Glomerular endothelial cell (primary cell): ENCODE results near the gene ADK. TPM values are rescaled to one million over a fixed set of nuclear protein-coding genes. Genes with fewer than 3 reads are reported as not detected.

Source experiments
- DNase-seq: peaks from one replicate; pipeline ENCODE4 v3.0.0-alpha.2; 2011; ENCODE audit warnings: low read depth, low spot score; ENCODE audit errors: extremely low read depth
- total RNA-seq: library from RNA; depleted of rRNA; stranded (reverse); fragments of >200 nt; gene quantifications from 2 replicates; pipeline ENCODE4 v1.2.3, GENCODE V29; 2015

The ADK gene
- total RNA-seq, 1 donor from 2014 or later: 23.9 TPM

DNA sequence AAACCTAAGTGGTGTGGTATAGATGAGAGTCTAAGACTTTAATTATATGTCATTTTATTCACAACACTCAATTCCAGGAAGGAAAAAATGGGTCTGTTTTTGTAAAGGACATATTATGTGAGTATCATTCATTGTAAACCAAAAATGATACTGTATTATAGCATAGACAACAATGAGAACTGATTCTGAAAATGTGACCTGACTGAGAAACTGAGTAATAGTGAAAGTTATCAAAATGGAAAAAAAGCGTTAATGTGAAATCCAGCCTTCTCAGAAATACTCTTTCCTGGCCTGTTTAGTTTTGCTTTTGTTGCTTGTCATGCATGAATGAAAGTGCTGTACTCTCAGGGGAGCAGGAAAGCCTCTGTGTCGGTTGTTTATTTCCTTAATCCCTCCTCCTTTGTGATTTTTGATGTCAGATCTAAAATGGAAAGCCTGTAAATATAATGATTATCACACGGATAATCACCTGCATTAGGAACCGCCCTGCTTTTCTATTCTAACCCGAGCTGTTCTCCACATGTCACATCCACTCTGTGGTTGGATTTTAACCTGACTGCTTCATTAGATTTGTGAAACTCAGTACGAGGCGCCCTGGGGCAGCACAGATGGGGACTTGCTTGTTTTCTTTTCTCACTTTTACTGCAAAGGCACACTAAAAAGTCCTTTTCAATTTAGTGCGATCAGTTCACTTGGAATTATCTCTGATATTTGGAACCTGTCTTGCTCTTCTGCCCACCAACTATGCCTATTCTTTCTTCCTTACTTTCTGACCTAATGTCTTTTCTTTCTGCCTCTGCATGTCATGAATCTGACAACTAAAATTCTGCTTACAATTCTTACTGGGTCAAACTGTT is 434.4 kb downstream of the ADK start:
- no peak for DNase-seq

DNA sequence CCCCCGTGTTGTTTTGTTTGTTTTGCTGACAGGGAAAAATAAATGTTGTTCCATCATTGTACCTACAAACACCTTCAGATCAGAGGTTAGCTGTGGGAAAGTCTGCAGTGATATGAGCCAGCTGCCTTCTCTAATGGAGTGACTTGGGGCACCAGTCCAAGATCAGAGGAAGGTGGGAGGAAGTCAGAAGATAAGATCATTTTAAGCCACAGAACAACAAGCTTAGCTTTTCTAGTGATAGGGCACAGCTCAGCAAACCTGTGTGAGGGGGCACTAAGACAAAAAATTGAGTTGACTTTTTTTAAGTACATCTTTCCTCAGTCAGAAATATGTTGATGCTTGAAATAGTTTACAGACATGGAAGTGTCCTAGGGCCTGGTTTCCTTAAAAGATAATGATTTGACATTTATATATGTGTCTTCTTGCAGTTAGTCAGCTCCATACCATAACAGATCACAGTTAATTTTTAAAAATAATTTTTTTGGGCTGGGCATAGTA is 435.1 kb downstream of the ADK start:
- no peak for DNase-seq

DNA sequence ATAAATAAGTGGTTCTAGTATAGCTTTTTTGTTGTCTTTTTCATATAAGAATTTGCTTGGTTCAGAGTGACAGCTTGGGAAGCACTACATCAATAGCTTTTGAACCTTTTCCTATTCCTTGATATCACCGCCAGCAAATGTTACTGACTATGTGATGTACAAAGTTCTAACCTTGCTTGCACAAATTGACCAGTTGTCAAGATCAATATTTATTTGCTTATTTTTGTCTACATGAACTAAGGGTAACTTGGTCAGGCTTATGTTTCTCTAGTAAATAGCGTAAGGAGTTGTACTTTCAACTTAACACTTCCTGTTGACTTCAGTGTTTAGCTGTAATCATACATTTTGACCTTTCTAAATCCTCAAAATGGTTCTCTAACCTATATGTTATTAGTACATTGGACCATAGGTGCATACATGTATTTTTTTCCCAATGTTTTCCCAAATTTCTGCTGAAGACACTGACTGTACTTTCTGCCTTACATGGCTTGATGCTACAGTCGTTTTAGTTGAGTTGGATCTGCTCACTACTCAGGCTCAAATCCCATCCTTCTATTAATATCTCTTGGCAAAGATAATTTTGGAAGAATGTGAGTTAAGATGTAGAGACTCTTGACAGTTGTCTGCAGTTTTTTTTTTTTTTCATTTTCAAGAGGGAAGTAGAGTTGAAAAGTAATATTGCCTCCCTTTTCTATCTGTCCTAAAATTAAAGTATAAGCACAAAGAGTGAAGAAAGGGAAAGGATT is 436.3 kb downstream of the ADK start:
- DNase-seq: no peak

DNA sequence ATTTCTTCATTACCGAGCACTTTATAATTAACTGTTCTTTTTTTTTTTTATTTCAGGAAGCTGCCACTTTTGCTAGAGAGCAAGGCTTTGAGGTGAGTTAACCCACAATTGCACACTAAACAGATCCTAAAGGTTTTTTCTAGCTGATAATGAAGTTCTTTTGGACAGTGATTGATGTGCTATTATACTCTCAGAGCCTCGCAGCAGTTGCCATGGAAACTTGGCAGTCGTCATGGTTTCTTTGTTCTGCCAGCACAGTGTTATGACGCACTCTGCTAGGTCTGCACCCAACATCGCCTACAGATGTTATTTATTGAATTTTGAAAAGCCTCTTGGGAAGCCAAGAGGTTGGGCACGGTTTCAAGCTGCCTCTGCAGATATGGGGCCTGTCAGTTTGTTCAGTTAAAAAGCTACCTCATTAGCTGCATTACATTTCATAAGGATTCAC is 438.2 kb downstream of the ADK start:
- DNase-seq: peak; percentile 98

DNA sequence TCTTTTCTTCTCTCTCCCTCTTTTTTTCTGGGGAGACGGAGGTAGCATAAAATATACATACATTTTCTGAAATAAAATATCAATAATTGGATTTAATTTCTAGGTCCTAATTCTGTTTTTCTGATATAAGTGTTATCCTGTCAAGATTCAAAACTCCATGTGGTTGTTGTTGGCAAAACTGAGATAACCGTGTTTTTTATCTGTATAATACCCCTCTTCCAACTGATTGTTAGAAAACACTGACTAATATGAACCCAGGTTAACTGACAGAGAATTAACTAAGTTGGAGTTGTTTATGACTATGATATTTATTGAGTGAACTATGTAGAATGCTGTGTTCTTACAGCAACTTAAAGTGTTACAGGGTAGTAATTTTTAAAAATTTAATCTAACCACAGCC is 438.8 kb downstream of the ADK start:
- DNase-seq: no peak

DNA sequence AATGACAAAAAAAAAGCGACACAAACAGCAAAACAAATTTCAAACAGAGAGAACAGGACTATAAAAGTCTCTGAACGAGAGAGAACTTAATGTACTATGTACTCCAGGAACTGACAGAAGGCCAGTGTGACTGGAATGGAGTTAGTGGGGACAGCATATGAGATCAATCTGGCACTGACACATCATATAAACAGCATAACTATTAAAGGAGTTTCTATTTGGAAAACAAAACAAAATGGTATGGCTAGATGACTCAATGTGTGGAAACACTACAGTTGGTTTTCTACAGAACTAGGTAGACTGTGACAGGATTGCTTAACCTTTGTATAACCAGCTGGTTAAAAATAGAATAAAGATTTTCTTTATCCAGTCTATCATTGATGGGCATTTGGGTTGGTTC is 442.4 kb downstream of the ADK start:
- no peak for DNase-seq

DNA sequence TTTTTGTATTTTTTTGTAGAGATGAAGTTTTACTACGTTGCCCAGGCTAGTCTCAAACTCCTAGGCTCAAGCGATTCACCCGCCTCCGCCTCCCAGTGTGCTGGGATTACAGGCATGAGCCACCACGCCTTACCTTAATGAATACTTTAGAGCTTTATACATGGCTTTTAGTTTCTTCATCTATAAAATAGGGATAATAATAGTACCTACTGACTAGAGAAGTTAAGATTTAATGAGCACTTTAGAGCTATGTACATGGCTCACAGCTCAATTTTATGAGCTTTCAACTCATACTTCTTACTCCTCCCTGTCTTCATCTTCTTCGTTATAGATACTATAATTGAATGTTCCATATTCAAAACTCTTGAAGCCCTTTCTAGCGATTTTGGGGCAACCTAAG is 445.7 kb downstream of the ADK start:
- DNase-seq: no peak

DNA sequence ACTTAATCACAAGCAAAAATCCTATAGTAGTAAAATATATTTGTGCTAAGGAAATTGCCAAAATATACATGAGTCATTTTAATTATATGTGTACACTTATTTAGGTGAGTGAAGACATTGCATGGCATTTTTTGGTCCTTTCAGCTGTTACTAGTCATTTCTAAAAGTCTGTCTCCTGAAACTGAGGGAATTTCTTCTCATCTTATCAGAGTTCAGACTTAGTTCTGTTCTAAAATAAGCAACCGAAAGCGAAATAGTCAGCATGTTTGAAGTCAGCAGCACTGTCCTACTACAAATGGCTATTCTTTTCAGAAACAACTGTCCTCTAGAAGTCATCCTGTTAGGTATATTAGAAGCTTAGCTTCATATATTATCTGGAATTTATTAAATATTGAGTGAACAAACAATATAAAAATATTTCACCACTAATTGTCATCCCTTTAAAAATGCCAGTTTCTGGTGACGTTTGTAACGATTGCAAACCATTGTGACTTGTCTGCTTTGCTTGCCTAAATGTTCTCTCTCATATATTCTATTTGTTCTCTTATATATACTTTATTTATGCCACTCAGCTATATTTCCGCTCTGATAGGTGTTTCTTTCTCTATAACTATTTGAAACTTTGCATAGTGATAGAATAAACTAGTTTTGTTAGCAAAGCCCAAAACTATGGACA is 448.0 kb downstream of the ADK start:
- DNase-seq: no peak

DNA sequence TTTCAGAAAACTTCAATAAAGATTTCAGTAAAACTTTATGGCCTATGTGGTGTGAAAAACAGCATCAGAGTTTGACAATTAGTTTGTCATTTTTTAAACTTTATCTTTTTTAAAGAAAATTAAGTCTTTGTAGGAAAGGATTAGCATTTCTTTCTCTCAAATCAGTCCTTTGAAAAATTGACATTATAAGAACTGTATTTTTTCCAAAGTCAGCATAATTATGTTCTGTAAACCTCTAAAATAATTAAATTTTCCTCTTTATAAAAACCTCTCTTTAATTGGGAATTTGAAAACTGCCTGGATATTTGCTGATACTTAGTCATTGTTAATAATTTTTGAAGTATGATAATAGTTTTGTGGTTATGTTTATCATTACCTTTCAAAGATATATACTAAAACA is 448.7 kb downstream of the ADK start:
- no peak for DNase-seq

DNA sequence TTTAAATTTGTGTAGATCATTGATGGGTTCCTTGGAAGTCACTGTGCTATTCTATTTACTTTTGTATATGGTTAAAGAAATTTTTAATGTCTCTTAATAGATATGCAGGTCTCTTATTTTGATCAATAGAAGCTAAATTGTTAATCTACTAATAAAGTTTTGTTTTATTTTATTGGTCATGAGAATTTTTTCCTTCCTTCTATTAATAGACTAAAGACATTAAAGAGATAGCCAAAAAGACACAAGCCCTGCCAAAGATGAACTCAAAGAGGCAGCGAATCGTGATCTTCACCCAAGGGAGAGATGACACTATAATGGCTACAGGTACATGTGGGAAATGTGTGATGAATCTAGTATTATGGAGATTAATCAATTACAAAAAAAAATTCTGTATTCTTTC is 449.1 kb downstream of the ADK start:
- DNase-seq: no peak

DNA sequence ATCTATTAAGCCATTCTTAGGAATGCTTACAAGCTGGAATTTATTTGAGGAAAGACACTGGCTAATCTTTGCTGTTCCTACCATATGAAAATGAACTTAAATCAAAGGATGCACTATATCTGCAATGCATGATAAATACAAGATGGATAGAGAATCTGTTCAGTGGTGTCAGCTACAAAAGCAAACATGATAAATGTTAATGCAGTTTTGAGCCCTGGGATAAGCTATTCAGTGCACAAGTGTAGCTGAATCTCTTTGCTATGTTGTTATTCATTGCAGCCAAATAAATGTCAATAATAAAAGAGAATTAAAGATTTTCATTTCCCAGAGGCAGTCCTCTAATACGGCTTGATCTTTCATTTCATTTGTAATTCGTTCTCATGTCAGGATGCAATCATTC is 451.6 kb downstream of the ADK start:
- no peak for DNase-seq

DNA sequence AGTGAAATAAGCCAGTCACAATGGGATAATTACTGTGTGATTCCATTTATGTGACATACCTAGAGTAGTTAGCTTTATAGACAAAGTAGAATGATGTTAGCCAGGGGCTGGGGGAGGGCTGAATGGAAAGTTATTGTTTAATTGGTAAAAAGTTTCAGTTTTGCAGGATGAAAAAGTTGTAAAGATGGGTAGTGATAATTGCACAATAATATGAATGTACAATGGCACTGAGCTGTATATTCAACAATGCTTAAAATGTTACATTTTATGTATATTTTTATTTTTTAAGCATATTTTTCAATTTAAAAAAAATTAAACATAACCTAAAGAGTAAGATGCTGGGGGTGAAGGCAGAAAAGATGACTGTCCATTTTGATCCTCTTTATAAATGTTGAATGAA is 459.3 kb downstream of the ADK start:
- DNase-seq: no peak

DNA sequence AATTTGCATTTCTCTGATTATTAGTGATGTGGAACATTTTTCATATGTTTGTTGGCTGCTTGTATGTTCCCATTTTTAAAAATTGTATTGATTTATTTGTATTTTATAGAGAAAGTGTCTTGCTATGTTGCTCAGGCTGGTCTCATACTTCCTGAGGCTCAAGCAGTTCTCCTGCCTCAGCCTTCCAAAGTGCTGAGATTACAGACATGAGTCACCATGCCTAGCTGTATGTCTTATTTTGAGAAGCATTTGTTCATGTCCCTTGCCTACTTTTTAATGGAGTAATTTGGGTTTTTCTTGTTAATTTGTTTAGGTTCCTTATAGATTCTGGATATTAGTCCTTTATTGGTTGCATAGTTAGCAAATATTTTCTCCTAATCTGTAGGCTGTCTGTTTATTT is 461.2 kb downstream of the ADK start:
- DNase-seq: no peak

DNA sequence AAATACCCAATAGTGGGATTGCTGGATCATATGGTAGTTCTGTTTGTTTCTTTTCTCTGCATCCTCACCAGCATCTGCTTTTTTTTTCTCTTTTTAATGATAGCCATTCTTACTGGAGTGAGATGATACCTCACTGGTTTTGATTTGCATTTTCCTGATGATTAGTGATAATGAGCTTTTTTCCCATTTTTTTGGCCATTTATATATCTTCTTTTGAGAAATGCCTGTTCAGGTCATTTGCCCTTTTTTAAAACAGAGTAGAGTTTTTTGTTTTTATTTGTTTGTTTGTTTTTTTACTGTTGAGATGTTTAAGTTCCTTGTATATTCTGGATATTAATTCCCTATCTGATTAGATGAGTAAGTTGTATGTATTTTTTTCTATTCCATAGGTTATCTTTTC is 469.6 kb downstream of the ADK start:
- no peak for DNase-seq

DNA sequence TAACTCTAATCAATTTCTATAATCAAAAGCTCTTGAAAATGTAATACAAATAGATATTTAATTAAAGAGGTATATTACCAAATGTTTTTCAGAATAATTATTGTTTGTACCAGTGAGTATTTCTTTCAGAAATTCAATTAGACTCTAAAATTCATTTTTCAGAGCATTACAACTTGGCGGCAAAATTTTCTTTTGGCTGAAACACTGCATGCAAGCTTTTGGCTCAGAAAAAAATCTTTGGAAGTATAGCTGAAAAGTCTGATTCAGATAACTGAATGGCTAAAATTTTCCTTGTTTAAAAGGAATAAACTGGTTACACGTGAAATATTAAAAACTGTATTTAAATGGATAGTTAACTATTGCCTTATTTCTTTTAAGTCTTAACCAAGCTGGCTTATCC is 472.8 kb downstream of the ADK start:
- no peak for DNase-seq

DNA sequence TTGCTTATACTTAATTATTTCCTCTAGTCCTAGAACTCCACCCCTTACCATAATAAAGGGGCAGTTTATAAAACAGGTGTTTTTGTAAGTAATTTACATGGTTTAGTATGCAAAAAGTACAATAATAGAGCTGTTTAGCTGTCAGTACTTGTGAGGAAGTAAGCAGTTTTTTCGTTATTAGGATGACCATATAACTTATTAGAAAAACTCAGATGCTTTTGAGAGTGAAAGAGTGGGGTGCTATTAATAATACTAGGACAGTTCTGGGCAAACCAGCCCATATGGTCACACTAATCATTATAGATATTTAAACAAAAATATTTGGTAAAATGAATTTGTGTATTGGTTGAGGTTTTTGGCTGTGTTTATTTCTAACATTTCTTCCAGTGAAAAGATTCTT is 473.5 kb downstream of the ADK start:
- no peak for DNase-seq

DNA sequence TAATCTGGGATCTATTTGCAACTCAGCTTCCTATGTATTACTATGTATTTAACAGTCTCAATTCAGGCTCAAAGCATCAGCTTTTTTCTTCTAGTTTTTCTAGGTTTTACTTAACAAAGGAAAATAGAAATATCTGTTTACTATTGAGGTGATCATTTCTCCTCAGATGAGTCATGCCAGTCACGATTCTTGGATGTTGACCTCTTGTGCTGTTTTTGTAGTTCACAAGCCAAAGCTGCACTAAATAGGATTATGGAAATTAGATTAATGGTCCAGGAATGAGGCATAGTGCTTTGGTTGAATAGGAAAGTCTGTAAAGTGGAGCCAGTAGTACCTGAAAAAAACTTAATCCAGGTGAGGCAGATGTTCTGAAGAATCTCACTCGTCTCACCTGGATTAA is 477.1 kb downstream of the ADK start:
- no peak for DNase-seq

DNA sequence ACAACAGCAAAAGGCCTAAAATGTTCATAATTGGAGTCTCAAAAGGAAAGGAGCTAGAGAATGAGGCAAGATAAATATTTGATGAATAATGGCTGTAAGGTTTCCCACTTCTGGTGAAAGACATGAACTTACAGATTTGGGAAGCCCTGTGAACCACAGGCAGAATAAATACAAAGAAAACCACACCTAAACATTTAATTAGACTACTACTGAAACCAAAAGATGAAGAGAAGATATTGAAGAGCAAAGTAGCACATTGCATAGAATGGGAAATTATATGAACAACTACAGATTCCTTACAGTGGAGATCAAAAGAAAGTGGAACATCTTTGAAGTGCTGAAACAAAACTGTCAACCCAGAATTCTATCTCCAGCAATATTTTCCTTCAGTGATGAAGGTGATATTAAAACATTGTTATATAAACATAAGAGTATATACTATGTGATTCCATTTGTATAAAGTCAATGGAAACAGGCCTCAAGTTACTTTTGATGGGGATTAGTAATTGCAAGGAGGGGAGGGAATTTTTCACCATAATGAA is 484.0 kb downstream of the ADK start:
- DNase-seq: no peak

DNA sequence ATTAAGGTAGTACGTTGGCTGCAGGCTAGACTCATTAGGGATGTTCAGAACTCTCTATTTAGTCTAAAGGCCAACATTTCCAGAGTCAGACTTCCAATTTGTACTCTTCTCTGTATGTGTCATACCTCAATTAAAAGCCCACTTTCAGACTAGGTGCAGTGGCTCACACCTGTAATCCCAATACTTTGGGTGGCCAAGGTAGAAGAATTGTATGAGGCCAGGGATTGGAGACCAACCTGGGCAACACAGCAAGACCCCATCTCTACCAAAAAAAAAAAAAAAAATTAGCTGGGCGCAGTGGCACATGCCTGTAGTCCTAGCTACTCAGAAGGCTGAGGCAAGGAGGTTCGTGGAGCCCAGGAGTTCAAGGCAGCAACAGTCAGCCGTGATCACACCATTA is 484.6 kb downstream of the ADK start:
- DNase-seq: no peak

DNA sequence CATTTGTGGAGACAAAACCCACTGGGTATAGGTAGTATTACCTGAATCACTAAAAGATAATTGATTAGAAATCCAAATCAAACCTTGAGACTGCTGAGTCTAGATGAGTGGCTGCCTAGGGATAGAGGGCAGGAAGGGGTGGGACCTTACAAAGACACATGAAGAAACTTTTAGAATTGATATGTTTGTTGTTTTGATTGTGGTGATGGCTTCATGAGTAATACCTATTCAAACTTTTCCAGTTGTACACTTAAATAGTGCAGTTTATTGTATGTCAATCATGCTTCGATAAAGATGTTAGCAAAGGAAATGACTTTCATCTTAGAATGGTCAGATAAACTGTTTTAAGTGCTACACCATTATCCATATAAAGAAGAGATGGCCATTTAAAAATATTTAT is 486.7 kb downstream of the ADK start:
- no peak for DNase-seq
